Astrocyte (in vitro differentiated cells and primary cell): Measurements from ENCODE around the gene CAMK2B. TPM values are rescaled to one million over a fixed set of nuclear protein-coding genes. Genes with fewer than 3 reads are reported as not detected.

Experiments
- DNase-seq: peaks from one replicate; pipeline ENCODE4 v3.0.0-alpha.2; 2010; ENCODE audit warnings: low read depth
- FAIRE-seq: peaks from 2 replicates; lab custom pipeline; 2011; peaks lifted over from hg19 to GRCh38; lab: Jason Lieb, UNC
- H2AFZ ChIP-seq: 2 replicates; pipeline ENCODE4 v1.6.0; 2012; ENCODE audit warnings: low read depth, low read length, inconsistent platforms
- H3K27ac ChIP-seq: 2 replicates; pipeline ENCODE4 v1.5.1; 2011; ENCODE audit warnings: low read depth, low read length, inconsistent platforms
- H3K27me3 ChIP-seq: 2 replicates; pipeline ENCODE4 v1.6.0; 2011; ENCODE audit warnings: low read length, inconsistent platforms; ENCODE audit not compliant: insufficient read depth
- H3K36me3 ChIP-seq: 2 replicates; pipeline ENCODE4 v1.5.1; 2011; ENCODE audit warnings: low read length, inconsistent platforms; ENCODE audit not compliant: insufficient read depth
- H3K4me1 ChIP-seq: 2 replicates; pipeline ENCODE4 v1.5.1; 2011; ENCODE audit warnings: low read length, inconsistent platforms; ENCODE audit not compliant: insufficient read depth
- H3K4me2 ChIP-seq: 2 replicates; pipeline ENCODE4 v1.6.0; 2012; ENCODE audit warnings: low read length, inconsistent platforms
- H3K4me3 ChIP-seq: 2 replicates; pipeline ENCODE4 v1.5.1; 2011; ENCODE audit warnings: low read depth, mild to moderate bottlenecking, low read length, inconsistent platforms; ENCODE audit not compliant: insufficient read depth
- H3K79me2 ChIP-seq: 2 replicates; pipeline ENCODE4 v1.6.0; 2012; ENCODE audit warnings: mild to moderate bottlenecking, low read length, inconsistent platforms; ENCODE audit not compliant: insufficient read depth
- H3K9ac ChIP-seq: 2 replicates; pipeline ENCODE4 v1.6.0; 2012; ENCODE audit warnings: mild to moderate bottlenecking, low read length, inconsistent platforms
- H3K9me3 ChIP-seq: 2 replicates; pipeline ENCODE4 v1.5.1; 2012; ENCODE audit warnings: low read depth, mild to moderate bottlenecking, low read length, inconsistent platforms; ENCODE audit not compliant: insufficient read depth
- H4K20me1 ChIP-seq: 2 replicates; pipeline ENCODE4 v1.6.0; 2012; ENCODE audit warnings: low read length, inconsistent platforms; ENCODE audit not compliant: insufficient read depth
- H3K27ac Mint-ChIP-seq: one replicate; pipeline ENCODE4 v1.8.0; 2021; ENCODE audit warnings: mild to moderate bottlenecking, mixed read lengths; ENCODE audit not compliant: unreplicated experiment
- H3K27me3 Mint-ChIP-seq: one replicate; pipeline ENCODE4 v1.8.0; 2021; ENCODE audit warnings: low read depth, mixed read lengths; ENCODE audit not compliant: unreplicated experiment
- H3K36me3 Mint-ChIP-seq: one replicate; pipeline ENCODE4 v1.8.0; 2021; ENCODE audit warnings: low read depth, mixed read lengths; ENCODE audit not compliant: unreplicated experiment
- H3K4me1 Mint-ChIP-seq: one replicate; pipeline ENCODE4 v1.8.0; 2021; ENCODE audit warnings: low read depth, mixed read lengths; ENCODE audit not compliant: unreplicated experiment
- H3K4me3 Mint-ChIP-seq: one replicate; pipeline ENCODE4 v1.8.0; 2021; ENCODE audit warnings: mild to moderate bottlenecking, moderate library complexity, mixed read lengths; ENCODE audit not compliant: unreplicated experiment
- H3K9me3 Mint-ChIP-seq: one replicate; pipeline ENCODE4 v1.8.0; 2021; ENCODE audit warnings: mild to moderate bottlenecking, mixed read lengths; ENCODE audit not compliant: unreplicated experiment
- EZH2 ChIP-seq: IDR thresholded peaks from 2 replicates; pipeline ENCODE4 v1.6.1; 2012; ENCODE audit warnings: mild to moderate bottlenecking, low read length, inconsistent platforms; ENCODE audit not compliant: insufficient read depth
- total RNA-seq: library from RNA; stranded (reverse); gene quantifications from 2 replicates; pipeline ENCODE4 v1.2.1, GENCODE V29; 2021
- TF ChIP-seq, protein P1 (sequence below): IDR thresholded peaks from 2 replicates; pipeline ENCODE4 v1.5.1; 2011; ENCODE audit warnings: low read depth, mild to moderate bottlenecking, inconsistent platforms, low read length, moderate library complexity; ENCODE audit not compliant: insufficient read depth

CAMK2B gene
- total RNA-seq, 1 donor from 2014 or later: 0.18 TPM

DNA sequence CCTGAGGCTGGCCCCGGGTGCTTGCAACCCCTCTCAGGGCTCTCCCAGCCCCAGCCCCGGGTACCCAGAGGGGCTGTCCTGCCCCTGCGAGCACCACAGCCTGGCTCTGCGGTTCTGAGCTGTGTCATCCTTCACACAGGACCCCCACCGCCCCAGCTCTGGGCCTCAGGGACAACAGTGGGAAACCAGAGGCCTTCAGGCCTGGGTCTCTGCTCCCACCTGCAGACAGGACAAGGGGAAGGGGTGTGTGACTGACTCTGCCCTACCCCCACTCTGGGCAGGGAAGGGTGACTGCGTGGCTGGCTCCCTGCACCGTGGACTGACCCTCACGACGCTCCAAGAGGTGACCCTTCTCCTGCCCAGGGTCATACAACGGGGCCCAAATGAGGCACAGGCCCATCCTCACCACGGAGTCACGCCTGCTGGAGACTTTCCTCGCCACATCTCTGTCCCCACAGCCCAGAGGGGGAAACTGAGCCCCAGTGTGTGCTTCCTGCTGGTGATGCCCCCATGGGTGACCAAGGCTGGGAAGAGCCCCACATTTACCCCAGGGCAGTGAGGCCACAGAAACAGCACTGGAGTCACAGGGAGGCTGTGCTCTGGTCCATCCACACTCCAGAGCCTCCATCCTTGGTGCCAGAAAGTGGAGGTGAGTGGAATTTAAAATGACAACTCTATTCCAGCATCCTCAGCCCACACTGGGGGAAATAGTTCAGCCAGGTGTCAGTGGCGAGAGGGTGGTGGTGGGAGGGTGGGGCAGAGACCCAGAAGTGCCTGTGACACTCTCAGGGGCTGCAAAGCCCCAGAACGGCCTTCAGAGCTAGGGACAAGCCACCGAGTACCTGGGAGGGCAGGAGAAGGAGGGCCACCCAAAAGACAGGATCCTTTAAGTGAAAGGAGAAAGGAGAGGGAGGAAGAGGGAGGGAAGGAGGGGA is 13.6 kb downstream of the CAMK2B start:
- H3K36me3 ChIP-seq: no peaks in the 10 kb centered on the region
- H4K20me1 ChIP-seq: no peaks in the 10 kb centered on the region
- H2AFZ ChIP-seq: no peak overlapping the region
- H3K4me3 Mint-ChIP-seq: no peak overlapping the region
- peaks cover 2% of the 10 kb centered on the region for H3K9me3 Mint-ChIP-seq
- no peak for FAIRE-seq
- TF ChIP-seq EZH2: no peak
- TF ChIP-seq, protein P1, sequence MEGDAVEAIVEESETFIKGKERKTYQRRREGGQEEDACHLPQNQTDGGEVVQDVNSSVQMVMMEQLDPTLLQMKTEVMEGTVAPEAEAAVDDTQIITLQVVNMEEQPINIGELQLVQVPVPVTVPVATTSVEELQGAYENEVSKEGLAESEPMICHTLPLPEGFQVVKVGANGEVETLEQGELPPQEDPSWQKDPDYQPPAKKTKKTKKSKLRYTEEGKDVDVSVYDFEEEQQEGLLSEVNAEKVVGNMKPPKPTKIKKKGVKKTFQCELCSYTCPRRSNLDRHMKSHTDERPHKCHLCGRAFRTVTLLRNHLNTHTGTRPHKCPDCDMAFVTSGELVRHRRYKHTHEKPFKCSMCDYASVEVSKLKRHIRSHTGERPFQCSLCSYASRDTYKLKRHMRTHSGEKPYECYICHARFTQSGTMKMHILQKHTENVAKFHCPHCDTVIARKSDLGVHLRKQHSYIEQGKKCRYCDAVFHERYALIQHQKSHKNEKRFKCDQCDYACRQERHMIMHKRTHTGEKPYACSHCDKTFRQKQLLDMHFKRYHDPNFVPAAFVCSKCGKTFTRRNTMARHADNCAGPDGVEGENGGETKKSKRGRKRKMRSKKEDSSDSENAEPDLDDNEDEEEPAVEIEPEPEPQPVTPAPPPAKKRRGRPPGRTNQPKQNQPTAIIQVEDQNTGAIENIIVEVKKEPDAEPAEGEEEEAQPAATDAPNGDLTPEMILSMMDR: no peak
- H3K27me3 ChIP-seq: peaks cover 5% of the 10 kb centered on the region
- peaks cover 59% of the 10 kb centered on the region for H3K27me3 Mint-ChIP-seq
- no peaks in the 10 kb centered on the region for H3K79me2 ChIP-seq
- H3K4me3 ChIP-seq: no peak overlapping the region
- no peak overlapping the region for H3K27ac Mint-ChIP-seq
- H3K9me3 ChIP-seq: no peaks in the 10 kb centered on the region
- H3K27ac ChIP-seq: no peak overlapping the region
- H3K4me1 ChIP-seq: peaks cover 4% of the 10 kb centered on the region
- no peaks in the 10 kb centered on the region for H3K4me1 Mint-ChIP-seq
- no peak overlapping the region for H3K9ac ChIP-seq
- no peak for DNase-seq
- H3K4me2 ChIP-seq: no peak overlapping the region
- H3K36me3 Mint-ChIP-seq: no peaks in the 10 kb centered on the region

GRCh38 chr7:44310221-44310848 is 15.1 kb downstream of the CAMK2B start:
- FAIRE-seq (no peak), DNase-seq (no peak)
- H3K27me3 Mint-ChIP-seq: peaks cover 60% of the 10 kb centered on the region
- Histone ChIP-seq H3K36me3 (no peaks in the 10 kb centered on the region), H2AFZ (peak overlapping the region; percentile 97), H3K4me1 (peaks cover 4% of the 10 kb centered on the region), H3K9ac (peak overlapping the region; percentile 65), H3K27me3 (peaks cover 4% of the 10 kb centered on the region), H3K4me2 (peak overlapping the region; percentile 83), H3K27ac (no peak overlapping the region), H3K79me2 (no peaks in the 10 kb centered on the region), H3K4me3 (peak overlapping the region; percentile 51), H3K9me3 (no peaks in the 10 kb centered on the region), H4K20me1 (no peaks in the 10 kb centered on the region)
- no peaks in the 10 kb centered on the region for H3K4me1 Mint-ChIP-seq
- H3K9me3 Mint-ChIP-seq: peaks cover 2% of the 10 kb centered on the region
- H3K27ac Mint-ChIP-seq: no peak overlapping the region
- TF ChIP-seq, protein P1: no peak
- TF ChIP-seq EZH2: no peak
- no peaks in the 10 kb centered on the region for H3K36me3 Mint-ChIP-seq
- no peak overlapping the region for H3K4me3 Mint-ChIP-seq
